ENCODE data around the gene XYLT2. TPM values are rescaled to one million over a fixed set of nuclear protein-coding genes. Genes with fewer than 3 reads are reported as not detected.
A peak's percentile ranks its signal among the peaks of the same experiment; 100 is the strongest.
"Not testable (repeated sequence)": the region's sequence is repeated elsewhere in the genome, so short reads cannot be mapped to it uniquely, and the experiment has no call there.

XYLT2 gene
- 10 to 100 TPM; 23.8 to 25.0 (median 24.1) TPM for total RNA-seq

GRCh38 chr17:50345432-50346312, at the start of gene XYLT2:
XYLT2 (plus strand) TSS chr17:50346126; CDS start chr17:50346141, 15 bp downstream.
- Mint-ChIP-seq H3K27me3 (ENCODE audit: low read depth) (no peaks in the 10 kb centered on the region), H3K9me3 (no peaks in the 10 kb centered on the region), H3K36me3 (ENCODE audit: insufficient read depth) (no peaks in the 10 kb centered on the region), H3K4me1 (ENCODE audit: low read depth) (peaks cover 33% of the 10 kb centered on the region), H3K4me3 (peak within 1 kb of the TSS; percentile 89)
- ATAC-seq: peak; percentile 90 to 92
- DNase-seq: peak; percentile 92

DNA sequence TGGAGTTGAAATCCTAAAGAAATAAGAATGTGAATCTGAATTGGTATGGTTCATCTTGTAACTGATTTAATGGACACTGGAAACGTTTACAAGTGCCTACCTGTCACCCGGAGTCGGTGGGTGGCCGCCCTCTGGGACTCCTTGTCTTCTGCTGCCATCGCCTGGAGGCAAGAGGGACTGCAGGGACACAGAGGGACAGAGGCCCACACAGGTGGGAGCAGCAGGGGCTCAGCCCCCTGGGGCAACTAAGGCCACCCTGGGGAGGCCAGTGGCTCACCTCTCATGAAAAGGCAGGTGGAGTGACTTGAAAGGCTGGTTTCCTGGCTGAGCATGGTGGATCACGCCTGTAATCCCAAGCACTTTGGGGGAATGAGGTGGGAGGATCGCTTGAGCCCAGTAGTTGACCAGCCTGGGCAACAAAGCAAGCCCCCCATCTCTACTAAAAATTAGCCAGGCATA, 48.5 kb upstream of the XYLT2 start:
- peak; percentile 76 for DNase-seq
- Mint-ChIP-seq H3K27me3 (ENCODE audit: low read depth) (peaks cover 7% of the 10 kb centered on the region), H3K4me1 (ENCODE audit: low read depth) (no peaks in the 10 kb centered on the region), H3K4me3 (no peak overlapping the region), H3K9me3 (no peaks in the 10 kb centered on the region), H3K36me3 (ENCODE audit: insufficient read depth) (no peaks in the 10 kb centered on the region)
- ATAC-seq: peak; percentile 88 to 94

- no peaks in the 10 kb centered on the region for H3K36me3 Mint-ChIP-seq (ENCODE audit: insufficient read depth)
- H3K4me3 Mint-ChIP-seq: no peak overlapping the region
- DNase-seq: no peak
These were observed 47.9 kb upstream of the XYLT2 start for GRCh38 chr17:50298018-50298417.

GRCh38 chr17:50299776-50300175, 46.1 kb upstream of the XYLT2 start:
- H3K27me3 Mint-ChIP-seq (ENCODE audit: low read depth): peaks cover 13% of the 10 kb centered on the region
- ATAC-seq: no peak
- no peaks in the 10 kb centered on the region for H3K36me3 Mint-ChIP-seq (ENCODE audit: insufficient read depth)
- no peak overlapping the region for H3K4me3 Mint-ChIP-seq
- no peak for DNase-seq
- H3K9me3 Mint-ChIP-seq: no peaks in the 10 kb centered on the region
- H3K4me1 Mint-ChIP-seq (ENCODE audit: low read depth): no peaks in the 10 kb centered on the region

More at GRCh38 chr17:50298018-50298417, 47.9 kb upstream of the XYLT2 start:
- Mint-ChIP-seq H3K4me1 (ENCODE audit: low read depth) (no peaks in the 10 kb centered on the region), H3K9me3 (no peaks in the 10 kb centered on the region), H3K27me3 (ENCODE audit: low read depth) (peaks cover 7% of the 10 kb centered on the region)
- no peak for ATAC-seq

GRCh38 chr17:50300824-50301223, 45.1 kb upstream of the XYLT2 start:
- not testable (repeated sequence) for DNase-seq; H3K4me1 Mint-ChIP-seq (ENCODE audit: low read depth); H3K4me3 Mint-ChIP-seq; H3K9me3 Mint-ChIP-seq; ATAC-seq; H3K36me3 Mint-ChIP-seq (ENCODE audit: insufficient read depth)
- peaks cover 13% of the 10 kb centered on the region for H3K27me3 Mint-ChIP-seq (ENCODE audit: low read depth)

- H3K9me3 Mint-ChIP-seq: no peaks in the 10 kb centered on the region
- DNase-seq (no peak), ATAC-seq (no peak)
- no peaks in the 10 kb centered on the region for H3K36me3 Mint-ChIP-seq (ENCODE audit: insufficient read depth)
- H3K4me1 Mint-ChIP-seq (ENCODE audit: low read depth): no peaks in the 10 kb centered on the region
- H3K27me3 Mint-ChIP-seq (ENCODE audit: low read depth): peaks cover 16% of the 10 kb centered on the region
- H3K4me3 Mint-ChIP-seq: no peak overlapping the region
These were observed 43.9 kb upstream of the XYLT2 start for GRCh38 chr17:50301891-50302584.

DNA sequence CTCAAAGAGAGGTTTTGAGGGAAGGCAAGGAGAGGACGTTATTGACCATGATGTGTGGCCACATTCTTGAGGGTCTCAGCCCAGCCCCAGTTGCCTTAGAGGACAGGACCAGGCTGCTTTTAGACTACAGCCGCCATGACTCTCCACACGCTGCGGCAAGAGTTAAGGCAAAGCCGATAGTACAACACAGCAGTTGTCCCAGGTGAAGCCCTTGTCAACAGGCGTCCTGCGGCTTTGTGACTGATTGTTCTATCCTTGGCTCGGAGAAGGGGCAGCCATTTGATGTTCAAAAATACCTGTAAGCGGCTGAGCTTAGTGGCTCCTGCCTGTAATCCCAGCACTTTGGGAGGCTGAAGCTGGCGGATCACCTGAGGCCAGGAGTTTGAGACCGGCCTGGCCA, 42.9 kb upstream of the XYLT2 start:
- Mint-ChIP-seq H3K27me3 (ENCODE audit: low read depth) (peaks cover 22% of the 10 kb centered on the region), H3K4me1 (ENCODE audit: low read depth) (no peaks in the 10 kb centered on the region), H3K9me3 (no peaks in the 10 kb centered on the region), H3K4me3 (no peak overlapping the region), H3K36me3 (ENCODE audit: insufficient read depth) (no peaks in the 10 kb centered on the region)
- ATAC-seq (no peak), DNase-seq (no peak)

GRCh38 chr17:50303596-50303995, 42.3 kb upstream of the XYLT2 start:
- H3K9me3 Mint-ChIP-seq: no peaks in the 10 kb centered on the region
- no peaks in the 10 kb centered on the region for H3K4me1 Mint-ChIP-seq (ENCODE audit: low read depth)
- DNase-seq: no peak
- H3K36me3 Mint-ChIP-seq (ENCODE audit: insufficient read depth): no peaks in the 10 kb centered on the region
- H3K27me3 Mint-ChIP-seq (ENCODE audit: low read depth): peaks cover 24% of the 10 kb centered on the region
- H3K4me3 Mint-ChIP-seq: no peak overlapping the region
- no peak for ATAC-seq

DNA sequence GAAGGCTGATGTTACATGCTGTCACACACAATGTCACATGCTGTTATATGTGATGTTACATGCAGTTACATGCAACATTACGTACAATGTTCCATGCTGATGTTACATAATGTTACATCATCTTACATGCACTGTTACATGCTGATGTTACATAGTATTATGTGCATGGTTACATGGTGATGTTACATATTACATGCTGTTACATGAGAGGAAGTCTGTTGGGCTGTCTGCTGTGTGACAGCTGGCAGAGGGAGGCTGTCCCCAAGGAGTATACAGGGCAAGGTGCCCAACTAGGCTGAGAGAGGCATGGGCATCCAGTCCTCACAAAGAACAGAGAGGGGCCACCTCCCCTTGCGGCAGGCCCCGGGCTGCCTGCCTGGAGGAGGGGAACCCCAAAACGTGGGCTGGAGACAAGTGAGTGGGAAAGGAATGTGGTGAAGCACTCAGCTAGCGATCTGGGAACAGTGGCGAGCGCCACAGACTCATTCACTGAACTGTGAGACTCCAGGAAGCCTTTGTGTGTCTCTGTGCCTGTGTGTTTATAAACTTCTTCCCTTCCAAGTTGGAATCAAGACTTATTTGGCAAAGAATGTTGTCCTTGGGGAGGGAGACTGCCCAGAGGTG, 41.0 kb upstream of the XYLT2 start:
- ATAC-seq: no peak
- DNase-seq: no peak

DNA sequence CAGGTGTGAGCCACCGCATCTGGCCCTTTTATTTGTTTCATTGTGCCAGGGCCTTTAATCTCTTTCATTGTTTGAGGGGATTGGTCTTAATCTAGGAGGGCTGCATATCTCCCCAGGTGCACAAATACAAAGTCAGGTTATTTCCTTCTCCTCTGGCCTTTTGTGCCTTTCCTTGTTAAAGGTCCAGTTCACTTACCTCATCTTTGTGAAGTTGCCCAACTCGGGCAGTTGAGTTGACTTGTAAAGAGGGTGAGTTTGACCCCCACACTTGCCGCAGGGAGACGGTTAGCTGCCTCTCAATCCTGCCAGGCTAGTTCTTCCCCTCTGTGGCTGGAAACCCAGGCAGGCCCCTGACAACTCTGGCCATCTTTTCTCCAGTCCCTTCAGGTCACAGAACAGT, 38.3 kb upstream of the XYLT2 start:
- H3K4me3 Mint-ChIP-seq: no peak overlapping the region
- peaks cover 3% of the 10 kb centered on the region for H3K4me1 Mint-ChIP-seq (ENCODE audit: low read depth)
- H3K9me3 Mint-ChIP-seq: no peaks in the 10 kb centered on the region
- DNase-seq (no peak), ATAC-seq (no peak)
- peaks cover 36% of the 10 kb centered on the region for H3K27me3 Mint-ChIP-seq (ENCODE audit: low read depth)
- H3K36me3 Mint-ChIP-seq (ENCODE audit: insufficient read depth): no peaks in the 10 kb centered on the region

More for the DNA sequence above, 41.0 kb upstream of the XYLT2 start:
- Mint-ChIP-seq H3K27me3 (ENCODE audit: low read depth) (peaks cover 21% of the 10 kb centered on the region), H3K36me3 (ENCODE audit: insufficient read depth) (no peaks in the 10 kb centered on the region), H3K4me1 (ENCODE audit: low read depth) (no peaks in the 10 kb centered on the region), H3K9me3 (no peaks in the 10 kb centered on the region), H3K4me3 (no peak overlapping the region)

GRCh38 chr17:50308666-50309065, 37.3 kb upstream of the XYLT2 start:
- DNase-seq (no peak), ATAC-seq (no peak)
- no peak overlapping the region for H3K4me3 Mint-ChIP-seq
- no peaks in the 10 kb centered on the region for H3K36me3 Mint-ChIP-seq (ENCODE audit: insufficient read depth)
- no peaks in the 10 kb centered on the region for H3K9me3 Mint-ChIP-seq
- H3K27me3 Mint-ChIP-seq (ENCODE audit: low read depth): peaks cover 36% of the 10 kb centered on the region
- peaks cover 3% of the 10 kb centered on the region for H3K4me1 Mint-ChIP-seq (ENCODE audit: low read depth)

DNA sequence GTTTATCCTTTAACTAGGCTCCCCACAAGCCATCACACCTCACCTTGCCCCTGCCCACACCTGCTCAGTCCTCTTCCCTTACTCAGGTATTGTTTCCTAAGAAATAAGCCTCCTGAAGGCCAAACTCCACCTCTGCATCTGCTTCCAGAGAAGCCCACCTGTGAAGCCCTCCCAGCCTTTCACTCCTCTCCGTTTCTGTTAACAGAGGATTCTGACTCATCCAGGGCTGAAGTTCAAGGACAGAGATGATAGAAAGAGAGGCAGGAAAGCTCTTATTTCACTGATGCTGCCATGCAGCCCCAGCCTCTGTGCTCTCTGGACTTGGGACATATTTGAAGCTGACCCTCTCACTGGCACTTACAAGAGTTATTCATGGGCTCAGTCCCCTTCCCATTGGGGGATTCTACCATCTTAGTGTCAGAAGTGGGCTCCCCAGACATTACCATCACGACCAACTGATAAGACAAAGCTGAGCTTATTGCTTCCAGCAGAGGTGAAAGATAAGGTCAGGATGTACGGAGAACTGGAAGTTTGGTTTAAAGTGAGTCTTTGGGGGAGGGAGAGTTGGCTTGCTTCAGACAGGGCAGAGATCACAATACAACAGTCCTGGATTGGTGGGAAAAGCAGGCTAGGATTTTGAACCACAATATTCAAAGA, 35.3 kb upstream of the XYLT2 start:
- Mint-ChIP-seq H3K36me3 (ENCODE audit: insufficient read depth) (no peaks in the 10 kb centered on the region), H3K9me3 (no peaks in the 10 kb centered on the region), H3K27me3 (ENCODE audit: low read depth) (peaks cover 34% of the 10 kb centered on the region), H3K4me1 (ENCODE audit: low read depth) (peaks cover 3% of the 10 kb centered on the region), H3K4me3 (no peak overlapping the region)
- ATAC-seq: no peak
- no peak for DNase-seq

DNA sequence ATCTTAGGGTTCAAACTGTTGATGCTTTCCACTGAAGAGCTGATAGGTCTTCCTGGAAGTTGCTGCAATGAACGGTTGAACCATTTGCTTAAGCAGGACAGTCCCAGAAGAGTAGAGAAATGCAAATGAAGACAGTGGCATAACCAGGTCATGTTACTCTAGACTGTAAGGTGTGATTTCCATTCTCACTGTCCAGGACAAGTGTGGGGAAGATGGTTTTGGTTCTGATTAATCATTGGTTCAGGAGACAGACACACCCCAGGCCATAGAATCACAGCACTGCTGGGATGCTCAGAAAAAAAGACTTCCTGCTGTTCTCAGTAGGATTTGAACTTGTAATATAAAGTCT, 34.8 kb upstream of the XYLT2 start:
- Mint-ChIP-seq H3K9me3 (no peaks in the 10 kb centered on the region), H3K4me3 (no peak overlapping the region), H3K27me3 (ENCODE audit: low read depth) (peaks cover 32% of the 10 kb centered on the region), H3K4me1 (ENCODE audit: low read depth) (peaks cover 3% of the 10 kb centered on the region), H3K36me3 (ENCODE audit: insufficient read depth) (no peaks in the 10 kb centered on the region)
- DNase-seq (no peak), ATAC-seq (peak in 1 of 2 donors; percentile 41)

DNA sequence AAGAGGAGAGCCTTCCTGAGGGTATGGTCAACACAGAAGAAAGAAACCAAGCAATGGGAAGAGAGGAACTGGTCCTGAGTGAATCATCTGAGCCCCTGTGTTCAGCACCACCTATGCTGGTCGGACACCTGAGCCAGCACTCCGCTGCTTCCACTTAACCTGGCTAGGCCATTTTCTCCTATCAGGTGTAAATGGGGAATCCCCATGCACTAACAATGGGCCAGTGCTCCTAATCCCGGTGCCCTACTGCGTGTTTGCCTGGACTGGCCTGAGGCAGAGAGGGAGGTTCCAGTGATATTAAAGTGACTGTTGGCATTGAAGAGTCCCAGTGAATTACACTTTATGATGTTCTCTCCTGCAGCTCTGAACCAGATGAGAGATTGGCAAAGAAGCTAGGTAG, 34.4 kb upstream of the XYLT2 start:
- ATAC-seq (no peak), DNase-seq (no peak)
- Mint-ChIP-seq H3K27me3 (ENCODE audit: low read depth) (peaks cover 30% of the 10 kb centered on the region), H3K36me3 (ENCODE audit: insufficient read depth) (no peaks in the 10 kb centered on the region), H3K9me3 (no peaks in the 10 kb centered on the region), H3K4me1 (ENCODE audit: low read depth) (peaks cover 3% of the 10 kb centered on the region), H3K4me3 (no peak overlapping the region)

Data from activated T-cell treated with anti-CD3 and anti-CD28 coated beads, Interleukin-2, amount 50 U/mL, for 4 hours (primary cell).